Dermis microvascular lymphatic vessel endothelial cell (primary cell): ENCODE data around the gene MLLT6. TPM values are rescaled to one million over a fixed set of nuclear protein-coding genes. Genes with fewer than 3 reads are reported as not detected.

Experiments used
- DNase-seq, 2 donors: peaks; one replicate each; pipeline versions ENCODE4 v3.0.0 to v3.0.0-alpha.2; 2010; ENCODE audit warnings: low read depth in 2 of 2
- total RNA-seq: library from RNA; depleted of rRNA; stranded (reverse); fragments of >200 nt; gene quantifications from 2 replicates; pipeline ENCODE4 v1.2.1, GENCODE V29; 2014

The MLLT6 gene
- total RNA-seq, 1 donor from 2014 or later: 12.2 TPM

GRCh38 chr17:38741921-38742410 lies 36.9 kb downstream of the MLLT6 start:
- no peak for DNase-seq

- DNase-seq: peak; percentile 94 to 96
Measured at GRCh38 chr17:38742411-38743308, 37.6 kb downstream of the MLLT6 start.

GRCh38 chr17:38743556-38744171 lies 38.6 kb downstream of the MLLT6 start:
- no peak for DNase-seq

- DNase-seq: no peak
Measured at GRCh38 chr17:38745545-38745944, 40.5 kb downstream of the MLLT6 start.

GRCh38 chr17:38746004-38746848 lies 41.2 kb downstream of the MLLT6 start:
- DNase-seq: no peak

- DNase-seq: no peak
Measured at GRCh38 chr17:38746849-38747462, 41.9 kb downstream of the MLLT6 start.

GRCh38 chr17:38747463-38748148 lies 42.5 kb downstream of the MLLT6 start:
- no peak for DNase-seq

- peak in 1 of 2 donors; percentile 86 for DNase-seq
Measured at GRCh38 chr17:38748149-38748891, 43.2 kb downstream of the MLLT6 start, which contains the start of gene PCGF2. Gene PCGF2 (minus strand): TSS chr17:38748336. CDS start chr17:38740402, 7,934 bp downstream.

- no peak for DNase-seq
Measured at GRCh38 chr17:38748892-38749222, 43.8 kb downstream of the MLLT6 start.

GRCh38 chr17:38749223-38750043 lies 44.4 kb downstream of the MLLT6 start:
- peak; percentile 58 to 75 for DNase-seq

GRCh38 chr17:38750044-38750311 lies 44.9 kb downstream of the MLLT6 start:
- no peak for DNase-seq

- peak in 1 of 2 donors; percentile 35 for DNase-seq
Measured at GRCh38 chr17:38750312-38751121, 45.4 kb downstream of the MLLT6 start.

GRCh38 chr17:38751144-38751807 lies 46.2 kb downstream of the MLLT6 start:
- no peak for DNase-seq

- DNase-seq: peak; percentile 71 to 85
Measured at GRCh38 chr17:38751808-38752307, 46.8 kb downstream of the MLLT6 start.

GRCh38 chr17:38752308-38753070 lies 47.4 kb downstream of the MLLT6 start, which contains the start of gene PSMB3:
Gene PSMB3 (plus strand): TSS chr17:38752741. CDS start chr17:38752827, 86 bp downstream.
- DNase-seq: peak; percentile 100

- DNase-seq: no peak
Measured at GRCh38 chr17:38753071-38753506, 48.0 kb downstream of the MLLT6 start.

GRCh38 chr17:38761612-38762011 lies 56.5 kb downstream of the MLLT6 start:
- DNase-seq: peak in 1 of 2 donors; percentile 64
